H9 (cell line): ENCODE results near the gene GARNL3. TPM values are rescaled to one million over a fixed set of nuclear protein-coding genes. Genes with fewer than 3 reads are reported as not detected.
A peak's percentile ranks its signal among the peaks of the same experiment; 100 is the strongest.

Source experiments
- DNase-seq: peaks from one replicate; pipeline ENCODE4 v3.0.0-alpha.2; 2017
- H2AFZ ChIP-seq: one replicate; pipeline ENCODE4 v1.6.1; 2013; ENCODE audit warnings: mild to moderate bottlenecking, low read length, control low read depth, moderate library complexity
- H2AK5ac ChIP-seq: 2 replicates; pipeline ENCODE4 v1.6.1; 2013; ENCODE audit warnings: low read length, control low read depth, mixed read lengths; ENCODE audit not compliant: insufficient read length
- H2BK120ac ChIP-seq: one replicate; pipeline ENCODE4 v1.6.1; 2013; ENCODE audit warnings: low read depth, mild to moderate bottlenecking, low read length, control low read depth, inconsistent platforms; ENCODE audit not compliant: poor library complexity, severe bottlenecking
- H2BK12ac ChIP-seq: 2 replicates; pipeline ENCODE4 v1.6.1; 2013; ENCODE audit warnings: low read length, control low read depth, mixed read lengths, low read depth; ENCODE audit not compliant: insufficient read length
- H2BK15ac ChIP-seq: 2 replicates; pipeline ENCODE4 v1.6.1; 2013; ENCODE audit warnings: low read depth, low read length, control low read depth
- H2BK20ac ChIP-seq: one replicate; pipeline ENCODE4 v1.6.1; 2013; ENCODE audit warnings: low read depth, mild to moderate bottlenecking, low read length, control low read depth, inconsistent platforms; ENCODE audit not compliant: poor library complexity, severe bottlenecking
- H2BK5ac ChIP-seq: 2 replicates; pipeline ENCODE4 v1.6.1; 2013; ENCODE audit warnings: low read length, control low read depth, mixed read lengths; ENCODE audit not compliant: insufficient read length
- H3K14ac ChIP-seq: 2 replicates; pipeline ENCODE4 v1.6.1; 2013; ENCODE audit warnings: low read length, control low read depth; ENCODE audit not compliant: insufficient read depth
- H3K18ac ChIP-seq: 2 replicates; pipeline ENCODE4 v1.6.1; 2013; ENCODE audit warnings: low read depth, mild to moderate bottlenecking, mixed read lengths, low read length, control low read depth; ENCODE audit not compliant: insufficient read length
- H3K23ac ChIP-seq: 2 replicates; pipeline ENCODE4 v1.6.1; 2013; ENCODE audit warnings: low read length, control low read depth, mixed read lengths, low read depth; ENCODE audit not compliant: insufficient read length
- H3K23me2 ChIP-seq: 2 replicates; pipeline ENCODE4 v1.6.1; 2013; ENCODE audit warnings: low read depth, mild to moderate bottlenecking, mixed read lengths, low read length, control low read depth; ENCODE audit not compliant: insufficient read length, poor library complexity, severe bottlenecking
- H3K27ac ChIP-seq: 2 replicates; pipeline ENCODE4 v1.5.1; 2013; ENCODE audit warnings: low read length, control low read depth, mixed read lengths, low read depth; ENCODE audit not compliant: insufficient read length
- H3K27me3 ChIP-seq: 2 replicates; pipeline ENCODE4 v1.6.1; 2013; ENCODE audit warnings: low read length, control low read depth, inconsistent platforms; ENCODE audit not compliant: insufficient read depth
- H3K4ac ChIP-seq: 2 replicates; pipeline ENCODE4 v1.6.1; 2013; ENCODE audit warnings: low read depth, mild to moderate bottlenecking, control low read depth, inconsistent platforms, low read length, moderate library complexity
- H3K4me1 ChIP-seq: 2 replicates; pipeline ENCODE4 v1.6.1; 2013; ENCODE audit warnings: low read length, control low read depth, inconsistent platforms; ENCODE audit not compliant: insufficient read depth
- H3K4me2 ChIP-seq: 2 replicates; pipeline ENCODE4 v1.6.1; 2013; ENCODE audit warnings: low read length, control low read depth, mixed read lengths; ENCODE audit not compliant: insufficient read length, insufficient read depth
- H3K56ac ChIP-seq: 2 replicates; pipeline ENCODE4 v1.6.1; 2013; ENCODE audit warnings: low read depth, mild to moderate bottlenecking, mixed read lengths, low read length, control low read depth; ENCODE audit not compliant: insufficient read length
- H3K79me1 ChIP-seq: 2 replicates; pipeline ENCODE4 v1.6.1; 2013; ENCODE audit warnings: low read depth, mild to moderate bottlenecking, moderate library complexity, low read length, control low read depth, inconsistent platforms; ENCODE audit not compliant: insufficient read depth, poor library complexity, severe bottlenecking
- H3K79me2 ChIP-seq: 2 replicates; pipeline ENCODE4 v1.6.1; 2013; ENCODE audit warnings: low read length, control low read depth, inconsistent platforms; ENCODE audit not compliant: insufficient read depth
- H3K9ac ChIP-seq: 2 replicates; pipeline ENCODE4 v1.6.1; 2013; ENCODE audit warnings: low read length, control low read depth, mixed read lengths; ENCODE audit not compliant: insufficient read length; ENCODE audit errors: extremely low read depth
- H3K9me3 ChIP-seq: one replicate; pipeline ENCODE4 v1.6.1; 2013; ENCODE audit warnings: low read depth, low read length, inconsistent platforms; ENCODE audit not compliant: control insufficient read depth
- H3T11ph ChIP-seq: one replicate; pipeline ENCODE4 v1.6.1; 2013; ENCODE audit warnings: mild to moderate bottlenecking, low read length, control low read depth, inconsistent platforms
- H4K20me1 ChIP-seq: one replicate; pipeline ENCODE4 v1.6.1; 2013; ENCODE audit not compliant: control insufficient read depth, insufficient read length, insufficient read depth
- H4K5ac ChIP-seq: 2 replicates; pipeline ENCODE4 v1.6.1; 2013; ENCODE audit warnings: low read depth, mild to moderate bottlenecking, mixed read lengths, low read length, control low read depth; ENCODE audit not compliant: insufficient read length
- H4K8ac ChIP-seq: replicated peaks from 2 replicates; pipeline ENCODE4 v1.6.1; 2013; ENCODE audit warnings: low read length, control low read depth, mixed read lengths, low read depth; ENCODE audit not compliant: insufficient read length
- H4K91ac ChIP-seq: 2 replicates; pipeline ENCODE4 v1.6.1; 2013; ENCODE audit warnings: low read depth, mild to moderate bottlenecking, moderate library complexity, mixed read lengths, low read length, control low read depth; ENCODE audit not compliant: insufficient read length
- H3K27ac Mint-ChIP-seq, 3 experiments: 2 replicates in 2 of 3; 3 replicates in 1 of 3; pipeline ENCODE4 v1.8.0; 2020 to 2021; ENCODE audit warnings: mixed read lengths in 3 of 3, mild to moderate bottlenecking in 1 of 3, moderate library complexity in 1 of 3
- H3K27me3 Mint-ChIP-seq: 2 replicates; pipeline ENCODE4 v1.8.0; 2021; ENCODE audit warnings: low read depth, mild to moderate bottlenecking, moderate library complexity, mixed read lengths
- H3K36me3 Mint-ChIP-seq, 3 experiments: 2 replicates in 2 of 3; 3 replicates in 1 of 3; pipeline ENCODE4 v1.8.0; 2020 to 2021; ENCODE audit warnings: low read depth in 3 of 3, mixed read lengths in 3 of 3; ENCODE audit not compliant: insufficient read depth in 1 of 3
- H3K4me1 Mint-ChIP-seq, 2 experiments: 2 replicates each; pipeline ENCODE4 v1.8.0; 2020; ENCODE audit warnings: mixed read lengths in 2 of 2
- H3K4me3 Mint-ChIP-seq, 2 experiments: 2 replicates in 1 of 2; 3 replicates in 1 of 2; pipeline ENCODE4 v1.8.0; 2020 to 2021; ENCODE audit warnings: mild to moderate bottlenecking in 2 of 2, mixed read lengths in 2 of 2, moderate library complexity in 1 of 2
- H3K9me3 Mint-ChIP-seq, 2 experiments: 2 replicates in 1 of 2; 3 replicates in 1 of 2; pipeline ENCODE4 v1.8.0; 2020; ENCODE audit warnings: mild to moderate bottlenecking in 2 of 2, mixed read lengths in 2 of 2, moderate library complexity in 1 of 2
- WGBS: extraction: QIAGEN DNeasy Blood & Tissue Kit; methylation state at CpG from one replicate; pipeline ENCODE4 v1.1.7; 2013; ENCODE audit warnings: missing lambda C conversion rate, low lambda C conversion rate, mixed read lengths; ENCODE audit not compliant: insufficient read length; ENCODE audit errors: extremely low coverage; 5-methylcytosine and 5-hydroxymethylcytosine counted together
- total RNA-seq: library from RNA; stranded (reverse); gene quantifications from 2 replicates; pipeline ENCODE4 v1.2.1, GENCODE V29; 2021
- TF ChIP-seq, protein P1 (sequence below): fragments of 200-600 bp; sonication (generic); conservative IDR thresholded peaks from 3 replicates; pipeline ENCODE4 v1.8.0; 2021; ENCODE audit warnings: antibody characterized with exemption, mild to moderate bottlenecking

The GARNL3 gene
- total RNA-seq, 1 experiment from 2014 or later: 8.7 TPM

DNA sequence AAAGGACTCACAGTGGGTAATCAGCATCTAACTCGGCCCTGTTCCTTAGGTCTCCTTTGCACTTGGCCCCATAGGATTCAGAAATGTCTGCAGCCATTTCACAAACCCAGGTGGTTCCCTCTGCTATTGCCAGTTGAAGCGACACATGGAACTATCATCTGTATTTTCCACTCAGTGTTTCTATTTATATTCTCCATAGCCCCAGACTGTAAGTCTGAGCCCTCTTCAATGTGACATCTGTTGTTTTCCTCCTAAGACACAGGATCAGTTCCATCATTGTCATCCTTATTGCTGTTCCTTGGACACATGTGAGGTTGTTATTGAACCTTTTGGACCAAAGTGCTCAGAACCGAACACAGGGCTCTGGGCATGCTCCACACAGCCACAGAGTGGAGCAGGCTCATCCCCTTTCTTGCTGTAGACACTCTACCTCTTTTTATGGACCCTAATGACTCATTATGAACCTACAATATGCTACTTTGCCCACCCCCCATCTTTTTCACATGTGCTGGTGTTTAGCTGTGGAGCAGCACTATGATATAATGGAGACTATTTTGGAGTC, 36.4 kb downstream of the GARNL3 start:
- Mint-ChIP-seq H3K27me3 (no peaks in the 10 kb centered on the region), H3K27ac (peak overlapping the region in 1 of 3 experiments; percentile 2; a peak in 1 of 7 replicates), H3K4me3 (no peak overlapping the region), H3K4me1 (peaks cover 0 to 4% of the 10 kb centered on the region in 2 experiments; a peak in 2 of 4 replicates), H3K36me3 (no peaks in the 10 kb centered on the region), H3K9me3 (no peaks in the 10 kb centered on the region)
- no peak overlapping the region for H3T11ph ChIP-seq
- no peak overlapping the region for H3K4ac ChIP-seq
- no peak overlapping the region for H4K91ac ChIP-seq
- TF ChIP-seq, protein P1, sequence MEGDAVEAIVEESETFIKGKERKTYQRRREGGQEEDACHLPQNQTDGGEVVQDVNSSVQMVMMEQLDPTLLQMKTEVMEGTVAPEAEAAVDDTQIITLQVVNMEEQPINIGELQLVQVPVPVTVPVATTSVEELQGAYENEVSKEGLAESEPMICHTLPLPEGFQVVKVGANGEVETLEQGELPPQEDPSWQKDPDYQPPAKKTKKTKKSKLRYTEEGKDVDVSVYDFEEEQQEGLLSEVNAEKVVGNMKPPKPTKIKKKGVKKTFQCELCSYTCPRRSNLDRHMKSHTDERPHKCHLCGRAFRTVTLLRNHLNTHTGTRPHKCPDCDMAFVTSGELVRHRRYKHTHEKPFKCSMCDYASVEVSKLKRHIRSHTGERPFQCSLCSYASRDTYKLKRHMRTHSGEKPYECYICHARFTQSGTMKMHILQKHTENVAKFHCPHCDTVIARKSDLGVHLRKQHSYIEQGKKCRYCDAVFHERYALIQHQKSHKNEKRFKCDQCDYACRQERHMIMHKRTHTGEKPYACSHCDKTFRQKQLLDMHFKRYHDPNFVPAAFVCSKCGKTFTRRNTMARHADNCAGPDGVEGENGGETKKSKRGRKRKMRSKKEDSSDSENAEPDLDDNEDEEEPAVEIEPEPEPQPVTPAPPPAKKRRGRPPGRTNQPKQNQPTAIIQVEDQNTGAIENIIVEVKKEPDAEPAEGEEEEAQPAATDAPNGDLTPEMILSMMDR: no peak
- no peak overlapping the region for H2BK15ac ChIP-seq
- H2BK12ac ChIP-seq: no peak overlapping the region
- no peak overlapping the region for H2AFZ ChIP-seq
- no peak overlapping the region for H3K56ac ChIP-seq
- H2AK5ac ChIP-seq: no peak overlapping the region
- H3K79me1 ChIP-seq: no peaks in the 10 kb centered on the region
- no peak overlapping the region for H3K14ac ChIP-seq
- no peak overlapping the region for H4K5ac ChIP-seq
- H4K8ac ChIP-seq: no peak overlapping the region
- H3K79me2 ChIP-seq: no peaks in the 10 kb centered on the region
- no peaks in the 10 kb centered on the region for H3K23me2 ChIP-seq
- H3K4me2 ChIP-seq: no peak overlapping the region
- no peaks in the 10 kb centered on the region for H3K27me3 ChIP-seq
- WGBS: no CpG with 5 or more reads among the region's 3 CpGs
- H2BK5ac ChIP-seq: no peak overlapping the region
- no peak overlapping the region for H3K18ac ChIP-seq
- H3K23ac ChIP-seq: no peak overlapping the region
- no peaks in the 10 kb centered on the region for H4K20me1 ChIP-seq
- H2BK120ac ChIP-seq: no peak overlapping the region
- H3K27ac ChIP-seq: no peak overlapping the region
- H2BK20ac ChIP-seq: no peak overlapping the region
- no peak overlapping the region for H3K9ac ChIP-seq
- no peak for DNase-seq
- no peaks in the 10 kb centered on the region for H3K9me3 ChIP-seq
- H3K4me1 ChIP-seq: no peaks in the 10 kb centered on the region
